Suprapubic skin (tissue), 4 donors: ENCODE measurements around the gene OGA.

Experiments used
- CTCF ChIP-seq, 2 donors: fragments of 200-600 bp in 1 of 2; fragments of 450-650 bp in 1 of 2; sonication (generic) in 1 of 2; IDR thresholded peaks; one replicate each; pipeline ENCODE4 v1.5.1; 2016 to 2019; ENCODE audit warnings: antibody characterized with exemption in 2 of 2, mild to moderate bottlenecking in 1 of 2, moderate library complexity in 1 of 2
- EP300 ChIP-seq: sonication (generic); formaldehyde crosslinking; IDR thresholded peaks from one replicate; pipeline ENCODE4 v1.6.1; 2017; ENCODE audit warnings: antibody characterized with exemption
- POLR2A ChIP-seq, 2 donors: fragments of 450-650 bp; IDR thresholded peaks; one replicate each; pipeline ENCODE4 v1.6.1; 2017; ENCODE audit warnings: antibody characterized with exemption in 2 of 2, mild to moderate bottlenecking in 2 of 2, moderate library complexity in 2 of 2
- POLR2AphosphoS5 ChIP-seq, 3 donors: sonication (generic); formaldehyde crosslinking; IDR thresholded peaks; one replicate each; pipeline ENCODE4 v1.6.1; 2017; ENCODE audit warnings: antibody characterized with exemption in 3 of 3

- TF ChIP-seq CTCF (IDR thresholded peaks at IDR 0.05), result no peak
- TF ChIP-seq POLR2AphosphoS5 (IDR thresholded peaks at IDR 0.05), result no peak
- TF ChIP-seq POLR2A (IDR thresholded peaks at IDR 0.05), result no peak
- TF ChIP-seq EP300, result no peak
These were observed 57.0 kb downstream of the OGA start for GRCh38 chr10:101761226-101761625.
